ENCODE measurements around the gene NUP93.
"Not testable (repeated sequence)": the region's sequence is repeated elsewhere in the genome, so short reads cannot be mapped to it uniquely, and the experiment has no call there.

The NUP93 gene

DNA sequence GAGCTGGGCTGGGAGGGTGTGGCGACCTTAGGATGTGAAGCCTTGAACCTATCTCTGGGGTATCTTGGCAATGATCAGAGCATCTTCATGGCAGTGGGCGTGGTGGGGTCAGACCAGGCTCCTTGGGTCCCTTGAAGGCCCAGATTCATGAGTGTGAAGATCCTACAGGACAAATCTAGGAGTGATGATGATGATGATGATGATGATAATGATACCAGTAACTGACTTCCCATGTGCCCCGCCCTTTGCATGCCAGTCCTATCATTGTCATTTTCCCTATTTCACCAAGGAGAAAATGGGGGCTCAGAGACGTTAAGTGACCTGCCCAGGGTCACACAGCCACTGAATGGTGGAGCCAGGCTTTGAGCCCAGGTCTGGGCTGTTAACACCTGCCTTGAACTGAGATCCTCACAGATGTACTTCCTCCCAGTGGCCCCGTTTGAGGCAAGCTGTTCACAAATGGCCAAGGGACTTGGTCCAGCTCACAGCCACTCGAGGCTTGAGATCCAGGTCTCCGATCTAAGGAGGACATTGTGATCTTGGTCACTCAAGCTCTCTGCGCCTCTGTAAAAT, 148.4 kb downstream of the NUP93 start:
- no peak for DNase-seq

DNA sequence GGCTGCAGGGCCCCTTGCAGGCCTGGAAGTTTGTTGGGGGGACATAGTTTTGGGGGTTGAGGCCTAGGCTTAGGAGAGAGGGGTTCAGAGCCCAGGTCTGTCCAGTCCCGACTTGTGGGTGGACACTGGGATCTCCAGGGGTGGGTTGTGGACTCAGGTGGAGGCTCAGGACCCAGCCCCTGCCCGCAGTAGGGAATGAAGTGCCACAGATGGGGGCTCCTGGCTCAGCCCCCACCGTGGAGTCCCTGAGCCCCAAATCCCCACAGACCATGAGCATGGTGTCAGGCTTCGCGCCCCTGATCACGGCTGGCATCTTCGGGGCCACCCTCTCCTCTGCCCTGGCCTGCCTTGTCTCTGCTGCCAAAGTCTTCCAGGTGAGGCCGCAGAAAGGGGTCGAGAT, 149.3 kb downstream of the NUP93 start:
- no peak for DNase-seq

DNA sequence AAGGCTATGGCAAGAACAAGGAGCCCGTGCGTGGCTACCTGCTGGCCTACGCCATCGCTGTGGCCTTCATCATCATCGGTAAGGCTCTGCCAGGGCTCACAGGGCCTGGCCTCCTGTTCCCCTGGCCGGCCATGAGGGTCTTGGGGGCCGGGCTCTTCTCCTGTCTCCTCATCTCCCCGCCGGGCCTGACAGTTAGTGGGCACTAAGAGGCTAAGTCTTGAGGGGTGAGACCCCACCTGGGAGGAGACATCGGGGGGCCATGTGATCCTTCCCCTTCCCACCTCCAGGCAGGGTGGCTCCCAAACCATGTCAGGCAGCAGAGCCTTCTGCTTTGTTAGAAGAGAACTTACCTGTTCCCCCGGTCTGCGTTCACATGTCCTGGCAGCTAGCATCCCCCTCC, 150.2 kb downstream of the NUP93 start:
- no peak for DNase-seq

DNA sequence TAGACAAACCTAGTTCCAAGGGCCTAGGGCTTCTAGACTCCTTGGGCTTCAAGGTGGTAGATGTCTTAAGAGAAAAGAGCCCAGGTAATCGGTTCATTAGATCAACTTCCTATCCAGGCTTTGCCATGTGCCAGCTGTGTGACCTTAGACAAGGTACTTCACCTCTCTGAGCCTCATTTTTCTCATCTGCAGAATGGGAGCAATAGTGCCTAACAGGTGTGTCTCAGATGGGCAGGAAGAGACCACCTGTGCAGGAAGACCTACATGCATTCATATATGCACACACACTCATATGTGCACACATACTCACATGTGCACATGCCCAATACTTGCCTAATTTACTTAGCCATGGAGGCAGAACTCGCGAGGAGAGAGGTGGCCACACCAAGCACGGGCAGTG, 150.8 kb downstream of the NUP93 start:
- no peak for DNase-seq

DNA sequence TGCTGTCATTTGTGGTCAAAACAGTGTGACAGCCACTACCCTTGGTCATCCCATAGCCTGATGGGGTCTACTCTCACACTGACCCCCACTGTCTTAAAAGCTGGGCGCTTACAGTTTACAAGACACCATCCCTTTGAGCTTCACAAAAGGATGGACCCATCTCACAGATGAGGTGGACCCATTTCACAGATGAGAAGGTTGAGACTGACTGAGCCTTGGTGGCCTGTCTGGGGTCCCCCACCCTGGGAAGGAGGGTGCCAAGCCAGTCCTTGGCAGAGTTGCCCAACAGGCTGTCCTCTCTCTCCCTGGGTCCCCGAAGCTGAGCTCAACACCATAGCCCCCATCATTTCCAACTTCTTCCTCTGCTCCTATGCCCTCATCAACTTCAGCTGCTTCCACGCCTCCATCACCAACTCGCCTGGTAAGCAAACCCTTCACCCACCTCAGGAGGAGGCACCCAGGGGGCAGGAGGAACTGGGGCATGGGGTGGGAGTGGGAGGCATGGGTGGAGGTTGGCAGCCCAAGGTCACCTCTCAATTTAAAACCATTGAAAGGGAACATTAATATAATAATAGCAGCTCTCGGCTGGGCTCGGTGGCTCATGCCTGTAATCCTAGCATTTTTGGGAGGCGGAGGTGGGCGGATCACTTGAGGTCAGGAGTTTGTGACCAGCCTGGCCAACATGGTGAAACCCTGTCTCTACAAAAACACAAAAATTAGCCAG, 152.3 kb downstream of the NUP93 start:
- no peak for DNase-seq

DNA sequence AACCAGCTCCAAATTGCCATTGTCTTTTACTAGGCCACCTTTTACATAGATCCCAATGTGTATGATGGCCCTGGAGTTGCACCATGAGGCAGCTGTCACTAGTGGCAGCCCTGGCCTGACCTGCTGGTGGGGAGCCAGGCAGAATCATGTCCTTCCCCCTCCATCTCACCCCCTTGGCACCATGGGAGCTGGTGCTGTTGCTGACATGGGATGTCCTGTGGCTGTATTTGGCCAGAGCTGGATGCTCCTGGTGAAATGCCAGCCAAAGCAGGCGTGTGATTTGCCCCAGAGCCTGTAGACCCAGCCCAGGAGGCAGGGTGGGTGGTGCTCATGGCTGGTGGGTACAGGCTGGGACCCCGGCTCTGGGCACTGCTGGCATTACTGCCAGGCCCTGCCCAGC, 153.7 kb downstream of the NUP93 start:
- DNase-seq, result no peak

DNA sequence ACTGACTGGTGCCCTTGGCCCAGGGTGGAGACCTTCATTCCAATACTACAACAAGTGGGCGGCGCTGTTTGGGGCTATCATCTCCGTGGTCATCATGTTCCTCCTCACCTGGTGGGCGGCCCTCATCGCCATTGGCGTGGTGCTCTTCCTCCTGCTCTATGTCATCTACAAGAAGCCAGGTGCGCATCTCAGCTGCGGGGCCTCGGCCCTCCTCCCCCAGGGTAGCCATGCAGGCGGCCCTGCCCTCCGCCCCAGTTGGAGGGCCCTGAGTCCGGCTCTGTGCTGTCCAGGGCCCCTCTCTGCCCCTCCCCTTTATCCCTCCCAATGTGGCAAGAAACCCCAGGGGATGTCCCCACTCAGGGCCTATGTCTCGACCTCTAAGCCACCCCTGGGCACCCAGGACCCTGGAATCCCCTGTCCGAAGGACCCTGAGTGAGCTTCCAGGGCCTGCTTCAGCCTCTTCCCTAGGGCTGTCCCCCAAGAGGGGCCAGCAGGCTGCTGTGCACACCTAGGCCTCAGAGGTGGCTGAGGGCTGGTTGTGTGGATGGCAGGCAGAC, 154.2 kb downstream of the NUP93 start:
- no peak for DNase-seq

DNA sequence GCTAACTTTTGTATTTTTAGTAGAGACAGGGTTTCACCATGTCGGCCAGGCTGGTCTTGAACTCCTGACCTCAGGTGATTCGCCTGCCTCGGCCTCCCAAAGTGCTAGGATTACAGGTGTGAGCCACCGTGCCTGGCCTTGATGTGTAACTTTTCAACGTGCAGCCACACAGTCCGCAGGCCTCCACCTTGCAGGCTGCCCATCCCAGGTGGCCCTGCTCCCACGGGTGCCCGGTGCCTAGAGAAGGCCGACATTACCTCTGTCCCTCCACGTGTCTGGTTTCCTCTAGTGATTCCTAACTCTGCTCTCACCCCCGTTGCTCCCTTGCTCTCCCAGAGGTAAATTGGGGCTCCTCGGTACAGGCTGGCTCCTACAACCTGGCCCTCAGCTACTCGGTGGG, 155.0 kb downstream of the NUP93 start:
- DNase-seq, result not testable (repeated sequence)

DNA sequence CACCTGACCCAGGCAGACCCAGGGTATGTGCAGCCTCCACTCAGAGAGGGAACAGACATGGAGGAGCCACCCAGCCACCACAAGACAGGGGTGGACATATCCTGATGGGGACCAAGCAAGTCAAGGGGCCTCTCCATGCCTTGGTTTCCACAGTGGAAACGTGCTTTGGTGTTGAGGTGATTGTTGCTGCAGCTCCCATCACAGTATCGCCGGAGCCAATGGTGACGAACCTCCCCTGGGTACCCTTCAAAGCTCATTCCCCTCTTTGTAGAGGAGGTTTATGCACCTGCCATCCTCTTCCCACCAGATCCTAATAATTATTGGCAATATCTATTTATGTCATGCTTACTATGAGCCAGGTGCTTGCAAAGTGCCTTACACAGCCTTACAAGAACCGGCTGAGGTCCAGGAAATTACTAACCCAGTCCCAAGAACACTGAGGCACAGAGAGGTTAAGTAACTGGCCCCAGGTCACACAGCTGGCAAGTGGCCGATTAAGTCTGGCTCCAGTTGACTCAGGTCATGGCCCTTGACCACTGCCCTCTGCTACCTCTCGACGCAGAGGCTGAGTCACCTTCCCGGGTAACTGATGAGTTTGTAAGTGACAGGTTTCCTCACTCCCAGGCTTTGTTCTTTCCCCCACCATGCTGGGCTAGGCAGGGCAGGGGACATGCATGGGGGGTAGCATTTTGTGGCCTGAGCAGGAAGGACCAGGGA, 155.7 kb downstream of the NUP93 start:
- no peak for DNase-seq

DNA sequence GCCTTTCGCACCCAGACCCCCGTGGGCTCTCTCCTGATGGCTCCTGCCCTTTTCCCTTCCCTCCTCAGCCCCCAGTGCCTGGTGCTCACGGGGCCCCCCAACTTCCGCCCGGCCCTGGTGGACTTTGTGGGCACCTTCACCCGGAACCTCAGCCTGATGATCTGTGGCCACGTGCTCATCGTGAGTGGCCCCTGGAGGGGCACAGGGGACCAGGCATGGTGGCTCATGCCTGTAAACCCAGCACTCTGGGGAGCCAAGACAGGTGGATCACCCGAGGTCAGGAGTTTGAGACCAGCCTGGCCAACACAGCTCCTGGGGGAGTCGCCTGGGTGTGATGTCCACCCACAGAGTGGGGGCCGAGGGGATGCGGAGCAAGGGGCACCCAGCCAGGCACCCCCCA, 156.4 kb downstream of the NUP93 start:
- no peak for DNase-seq

DNA sequence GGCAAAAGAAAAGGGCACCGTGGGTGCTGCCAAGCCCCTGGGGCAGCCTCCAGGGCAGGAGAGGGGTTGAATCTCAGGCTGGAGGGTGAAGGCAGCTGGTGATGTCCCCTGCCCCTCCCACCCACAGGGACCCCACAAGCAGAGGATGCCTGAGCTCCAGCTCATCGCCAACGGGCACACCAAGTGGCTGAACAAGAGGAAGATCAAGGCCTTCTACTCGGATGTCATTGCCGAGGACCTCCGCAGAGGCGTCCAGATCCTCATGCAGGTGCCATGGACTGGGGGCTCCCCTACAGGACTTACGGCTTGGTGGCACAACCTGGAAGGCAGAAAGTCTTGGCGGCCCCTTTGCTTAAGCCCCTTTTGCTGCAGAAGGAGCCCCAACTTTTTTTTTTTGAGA, 156.9 kb downstream of the NUP93 start:
- no peak for DNase-seq

DNA sequence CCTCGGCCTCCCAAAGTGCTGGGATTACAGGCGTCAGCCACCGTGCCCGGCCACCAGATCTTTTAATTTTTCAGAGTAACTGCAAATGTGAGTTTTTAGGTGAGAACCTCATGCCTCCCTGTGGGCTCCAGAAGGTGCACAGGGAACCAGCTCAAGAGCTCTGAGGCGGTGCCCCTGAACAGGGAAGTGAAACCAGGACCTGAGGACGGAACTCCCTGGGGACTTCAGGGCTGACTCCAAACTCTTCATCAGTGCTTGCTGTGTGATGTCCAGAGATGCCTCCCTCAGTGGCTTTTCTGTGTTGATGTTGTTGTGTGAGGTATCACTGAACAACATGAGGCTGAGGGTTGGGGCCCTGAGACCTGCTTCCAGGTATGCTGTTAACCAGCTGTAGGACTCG, 158.9 kb downstream of the NUP93 start:
- no peak for DNase-seq

DNA sequence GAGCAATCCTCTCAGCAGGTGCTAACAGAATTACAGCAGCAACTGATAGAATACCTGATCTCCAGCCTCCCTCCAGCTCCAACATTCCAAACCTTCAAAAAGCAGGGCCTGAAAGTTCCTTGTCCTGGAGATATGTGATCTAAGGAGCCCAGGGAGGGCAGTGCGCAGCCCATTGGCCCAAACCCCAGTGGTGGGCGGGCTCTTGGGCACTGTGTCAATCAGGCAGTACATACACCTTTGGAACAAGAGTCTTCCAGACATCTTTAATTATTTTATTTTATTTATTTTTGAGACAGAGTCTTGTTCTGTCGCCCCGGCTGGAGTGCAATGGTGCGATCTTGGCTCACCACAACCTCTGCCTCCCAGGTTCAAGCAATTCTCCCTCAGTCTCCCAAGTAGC, 159.3 kb downstream of the NUP93 start:
- DNase-seq, result no peak

DNA sequence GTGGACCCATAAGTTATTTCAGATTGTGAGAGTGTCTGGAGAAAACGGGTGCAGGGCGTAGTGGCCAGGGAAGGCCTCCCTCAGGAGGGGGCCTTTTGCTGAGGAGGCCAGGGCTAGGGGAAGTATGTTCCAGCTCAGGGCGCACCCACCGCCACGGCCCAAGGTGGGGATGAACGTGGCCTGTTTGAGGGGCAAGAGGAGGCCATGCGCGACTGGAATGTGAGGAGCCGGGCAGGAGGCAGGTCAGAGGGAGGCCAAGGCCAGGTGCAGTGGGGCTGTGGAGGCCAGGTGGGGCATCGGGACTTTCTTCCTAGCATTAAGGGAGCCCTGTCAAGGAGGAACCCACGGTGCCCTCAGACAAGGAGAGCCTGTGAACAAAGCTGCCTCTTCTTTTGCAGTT, 161.8 kb downstream of the NUP93 start:
- DNase-seq, result no peak

DNA sequence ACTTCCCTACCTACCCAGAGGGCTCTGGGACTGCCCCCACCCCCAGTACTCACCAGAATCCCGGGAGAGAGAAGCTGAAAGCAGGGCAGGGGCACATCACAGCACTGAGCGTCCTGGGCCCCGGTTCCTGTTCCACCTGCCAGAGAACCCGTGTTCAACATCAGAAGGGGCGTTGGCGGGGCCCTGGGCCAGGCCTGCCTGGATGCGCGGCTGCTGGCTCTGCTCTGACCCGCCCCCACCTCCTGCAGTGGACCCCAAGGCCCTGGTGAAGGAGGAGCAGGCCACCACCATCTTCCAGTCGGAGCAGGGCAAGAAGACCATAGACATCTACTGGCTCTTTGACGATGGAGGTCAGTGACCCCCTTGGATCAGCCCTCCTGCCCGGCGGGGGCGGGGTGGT, 162.8 kb downstream of the NUP93 start:
- no peak for DNase-seq

DNA sequence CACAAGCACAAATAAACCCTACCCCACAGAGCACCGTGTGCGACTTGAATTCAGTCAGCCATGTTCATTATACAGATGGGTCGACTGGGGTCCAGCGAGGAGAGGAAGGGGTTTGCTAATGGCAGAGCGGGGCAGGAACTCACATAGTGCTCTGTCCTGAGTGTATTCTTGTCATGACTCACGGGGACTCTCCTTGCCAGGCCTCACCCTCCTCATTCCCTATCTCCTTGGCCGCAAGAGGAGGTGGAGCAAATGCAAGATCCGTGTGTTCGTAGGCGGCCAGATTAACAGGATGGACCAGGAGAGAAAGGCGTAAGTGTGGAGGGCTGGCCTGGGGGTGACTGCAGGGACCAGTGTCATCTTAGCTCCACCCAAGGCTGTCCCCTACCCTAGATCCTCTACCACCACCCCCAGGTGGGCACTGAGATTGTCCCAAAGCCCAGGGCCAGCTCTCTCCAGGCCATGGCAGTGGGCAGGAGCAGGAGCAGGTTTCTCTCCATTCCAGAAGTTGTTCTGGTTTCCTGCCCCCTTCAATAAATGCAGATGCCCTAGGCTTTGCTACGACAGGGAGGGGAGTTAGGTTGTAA, 164.5 kb downstream of the NUP93 start:
- no peak for DNase-seq

DNA sequence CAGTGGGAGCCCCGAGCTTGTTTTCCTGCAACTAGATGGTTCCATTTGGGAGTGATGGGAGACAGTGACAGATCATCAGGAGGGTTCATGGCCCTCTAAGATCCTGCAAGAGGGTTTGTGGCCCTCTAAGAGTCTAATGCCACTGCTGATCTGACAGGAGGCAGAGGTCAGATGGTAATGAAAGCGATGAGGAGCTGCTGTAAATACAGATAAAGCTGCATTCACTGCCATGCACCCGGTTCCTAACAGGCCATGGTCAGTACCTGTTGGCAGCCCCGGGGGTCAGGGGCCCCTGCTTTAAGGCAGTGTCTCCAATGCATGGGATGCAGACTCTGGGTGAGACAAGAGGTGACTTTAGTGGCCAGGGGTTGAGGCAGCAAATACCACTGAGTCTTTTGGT, 165.9 kb downstream of the NUP93 start:
- no peak for DNase-seq

DNA sequence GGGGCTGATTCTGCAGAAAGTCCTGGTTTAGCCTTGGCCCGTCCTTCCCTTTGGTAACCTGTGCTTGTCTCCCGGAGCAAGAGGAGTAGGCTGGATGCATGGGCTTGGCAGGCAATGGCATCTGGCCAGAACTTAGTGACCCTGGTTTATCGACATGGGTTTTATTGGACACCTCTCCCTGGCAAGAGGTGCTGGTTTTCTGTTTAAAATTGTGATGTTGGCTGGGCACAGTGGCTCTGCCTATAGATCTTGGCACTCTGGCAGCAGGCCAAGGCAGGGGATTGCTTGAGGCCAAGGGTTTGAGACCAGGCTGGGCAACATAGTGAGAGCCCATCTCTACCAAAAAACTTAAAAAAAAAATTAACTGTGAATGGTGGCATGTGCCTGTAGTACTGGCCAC, 166.3 kb downstream of the NUP93 start:
- no peak for DNase-seq

DNA sequence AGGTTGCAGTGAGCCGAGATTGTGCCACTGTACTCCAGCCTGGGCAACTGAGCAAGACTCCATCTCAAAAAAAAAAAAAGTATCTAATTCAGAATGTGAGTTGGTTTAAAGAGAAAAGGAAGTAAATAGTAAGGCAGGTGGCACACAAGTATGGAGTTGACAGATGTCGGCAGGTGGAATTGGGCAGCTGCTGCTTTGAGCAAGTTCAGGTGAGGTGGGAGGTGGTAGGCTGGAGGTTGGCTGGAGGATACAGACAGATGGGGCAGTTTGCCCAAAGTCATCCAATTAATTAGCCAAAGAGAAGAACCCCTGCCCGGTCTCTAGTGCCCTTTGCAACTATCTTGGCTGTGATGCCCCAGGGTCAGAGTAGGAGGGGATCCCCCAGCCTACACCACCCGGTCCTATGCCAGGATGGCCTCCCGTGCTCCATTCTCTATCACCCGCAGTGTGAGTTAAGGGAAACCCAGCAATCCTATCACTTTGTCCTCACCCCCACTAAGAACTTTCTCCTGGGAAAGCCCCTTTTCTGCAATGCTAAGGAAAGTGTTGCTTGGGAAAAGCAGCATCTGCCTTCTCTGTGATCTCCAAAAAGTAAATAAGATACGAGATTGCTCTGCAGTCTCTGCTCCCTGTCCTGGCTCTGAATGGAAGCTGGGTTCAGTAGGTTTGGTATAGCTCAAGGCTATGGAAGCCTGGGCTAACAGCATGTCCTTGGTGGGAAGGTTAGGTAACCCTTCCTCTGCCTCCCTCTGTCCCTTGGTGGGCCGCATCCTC, 167.3 kb downstream of the NUP93 start:
- DNase-seq, result no peak

DNA sequence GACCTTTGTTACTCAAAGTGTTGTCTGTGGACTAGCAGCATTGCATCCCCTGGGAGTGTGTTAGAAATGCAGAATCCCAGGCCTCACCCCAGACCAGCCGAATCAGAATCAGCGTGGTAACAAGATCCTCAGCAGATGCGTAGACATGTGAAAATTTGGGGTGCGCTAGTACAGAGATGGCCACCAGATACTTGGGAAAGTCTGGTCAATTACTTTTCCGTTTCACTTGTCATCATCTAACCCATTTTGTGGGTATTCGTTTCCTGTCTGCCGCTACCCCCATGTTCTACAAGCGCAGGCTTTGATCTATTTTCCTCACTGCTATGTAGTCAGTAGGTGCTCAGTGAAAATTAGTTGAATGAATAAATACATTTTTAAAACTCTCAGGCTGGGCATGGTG, 168.9 kb downstream of the NUP93 start:
- no peak for DNase-seq
